ENCODE data around the gene FBXL15.
A peak's percentile ranks its signal among the peaks of the same experiment; 100 is the strongest.

The FBXL15 gene

GRCh38 chr10:102457591-102458150 is 37.0 kb downstream of the FBXL15 start:
- no peak for DNase-seq (ENCODE audit: low read depth in 2 of 2)

GRCh38 chr10:102458656-102459055 is 38.0 kb downstream of the FBXL15 start:
- no peak for DNase-seq (ENCODE audit: low read depth in 2 of 2)

- no peak for DNase-seq (ENCODE audit: low read depth in 2 of 2)
These were observed 40.2 kb downstream of the FBXL15 start for GRCh38 chr10:102460836-102461186.

GRCh38 chr10:102461187-102462054 is 40.8 kb downstream of the FBXL15 start:
- DNase-seq (ENCODE audit: low read depth in 2 of 2): peak; percentile 79 to 93

GRCh38 chr10:102462512-102463054 is 41.9 kb downstream of the FBXL15 start:
- DNase-seq (ENCODE audit: low read depth in 2 of 2): no peak

- no peak for DNase-seq (ENCODE audit: low read depth in 2 of 2)
These were observed 43.3 kb downstream of the FBXL15 start for GRCh38 chr10:102463983-102464382.

GRCh38 chr10:102465466-102465865 is 44.8 kb downstream of the FBXL15 start:
- no peak for DNase-seq (ENCODE audit: low read depth in 2 of 2)

- DNase-seq (ENCODE audit: low read depth in 2 of 2): no peak
These were observed 46.7 kb downstream of the FBXL15 start for GRCh38 chr10:102467318-102467717.

GRCh38 chr10:102467971-102468438 is 47.4 kb downstream of the FBXL15 start:
- DNase-seq (ENCODE audit: low read depth in 2 of 2): no peak

GRCh38 chr10:102468683-102469082 is 48.0 kb downstream of the FBXL15 start:
- no peak for DNase-seq (ENCODE audit: low read depth in 2 of 2)

- DNase-seq (ENCODE audit: low read depth in 2 of 2): no peak
These were observed 50.2 kb downstream of the FBXL15 start for GRCh38 chr10:102470579-102471546.

Measured in stimulated activated CD8-positive, alpha-beta memory T cell treated with anti-CD3 and anti-CD28 coated beads, Interleukin-2, amount 100 ng/mL, for 1 hour (primary cell).